Smooth muscle cell (in vitro differentiated cells): ENCODE data around the gene SLTM. TPM values are rescaled to one million over a fixed set of nuclear protein-coding genes. Genes with fewer than 3 reads are reported as not detected.
"Not testable (repeated sequence)": the region's sequence is repeated elsewhere in the genome, so short reads cannot be mapped to it uniquely, and the experiment has no call there.

Experiments used
- DNase-seq: peaks from one replicate; lab custom pipeline; 2025; ENCODE audit not compliant: unreplicated experiment; lab: John Stamatoyannopoulos, UW
- H2AFZ ChIP-seq: fragments of 200-600 bp; sonication (generic); 2 replicates; pipeline ENCODE4 v1.6.0; 2016; ENCODE audit warnings: antibody characterized with exemption, low read depth, mild to moderate bottlenecking
- H3F3A ChIP-seq: fragments of 200-600 bp; sonication (generic); 2 replicates; pipeline ENCODE4 v1.6.0; 2017; ENCODE audit warnings: antibody characterized with exemption, low read depth
- H3K27ac ChIP-seq: fragments of 200-600 bp; sonication (generic); 2 replicates; pipeline ENCODE4 v1.5.1; 2016; ENCODE audit warnings: low read depth, mild to moderate bottlenecking
- H3K27me3 ChIP-seq: fragments of 200-600 bp; sonication (generic); 2 replicates; pipeline ENCODE4 v1.6.1; 2016; ENCODE audit warnings: low read depth, mild to moderate bottlenecking
- H3K36me3 ChIP-seq: fragments of 200-600 bp; sonication (generic); 2 replicates; pipeline ENCODE4 v1.5.1; 2016; ENCODE audit warnings: low read depth
- H3K4me1 ChIP-seq: fragments of 200-600 bp; sonication (generic); 2 replicates; pipeline ENCODE4 v1.5.1; 2016; ENCODE audit warnings: low read depth
- H3K4me2 ChIP-seq: fragments of 200-600 bp; sonication (generic); 2 replicates; pipeline ENCODE4 v1.6.0; 2016; ENCODE audit warnings: mild to moderate bottlenecking
- H3K4me3 ChIP-seq: fragments of 200-600 bp; sonication (generic); 2 replicates; pipeline ENCODE4 v1.5.1; 2016; ENCODE audit warnings: mild to moderate bottlenecking
- H3K79me2 ChIP-seq: fragments of 200-600 bp; sonication (generic); 2 replicates; pipeline ENCODE4 v1.6.0; 2016; ENCODE audit warnings: low read depth, mild to moderate bottlenecking
- H3K9ac ChIP-seq: fragments of 200-600 bp; sonication (generic); 2 replicates; pipeline ENCODE4 v1.6.0; 2016; ENCODE audit warnings: low read depth
- H3K9me3 ChIP-seq: fragments of 200-600 bp; sonication (generic); replicated peaks from 2 replicates; pipeline ENCODE4 v1.5.1; 2016; ENCODE audit warnings: low read depth
- H4K20me1 ChIP-seq: fragments of 200-600 bp; sonication (generic); 2 replicates; pipeline ENCODE4 v1.6.0; 2016; ENCODE audit warnings: low read depth
- CTCF ChIP-seq: fragments of 200-600 bp; sonication (generic); IDR thresholded peaks from 2 replicates; pipeline ENCODE4 v1.5.1; 2017; ENCODE audit warnings: borderline replicate concordance, mild to moderate bottlenecking, antibody characterized with exemption; ENCODE audit not compliant: insufficient read depth, poor library complexity, severe bottlenecking
- WGBS: methylation state at CpG from one replicate; pipeline ENCODE4 v1.1.7; 2016; ENCODE audit warnings: low lambda C conversion rate; 5-methylcytosine and 5-hydroxymethylcytosine counted together
- polyA plus RNA-seq: library from polyadenylated mRNA; unstranded; fragments of >200 nt; fragmentation: Nextera tagmentation; extraction: Ambion mirVana; gene quantifications from 2 replicates; pipeline ENCODE4 v1.2.1, GENCODE V29; 2016
- total RNA-seq: library from RNA; depleted of rRNA; stranded (reverse); fragments of >200 nt; gene quantifications from 2 replicates; pipeline ENCODE4 v1.2.3, GENCODE V29; 2014

The SLTM gene
- total and polyA plus RNA-seq, 2 experiments from 2014 or later, result 43.8 to 56.8 TPM

- Histone ChIP-seq H3K79me2 (no peaks in the 10 kb centered on the region), H3K4me1 (no peaks in the 10 kb centered on the region), H2AFZ (no peak overlapping the region), H3K4me2 (no peak overlapping the region), H3F3A (no peaks in the 10 kb centered on the region), H3K27ac (no peak overlapping the region), H3K36me3 (no peaks in the 10 kb centered on the region), H3K9ac (no peak overlapping the region), H3K4me3 (no peak overlapping the region), H3K9me3 (no peaks in the 10 kb centered on the region), H4K20me1 (peaks cover 9% of the 10 kb centered on the region), H3K27me3 (no peaks in the 10 kb centered on the region)
- no peak for DNase-seq
- no peak for TF ChIP-seq CTCF
Measured at GRCh38 chr15:58856086-58856485, 77.4 kb downstream of the SLTM start.

DNA sequence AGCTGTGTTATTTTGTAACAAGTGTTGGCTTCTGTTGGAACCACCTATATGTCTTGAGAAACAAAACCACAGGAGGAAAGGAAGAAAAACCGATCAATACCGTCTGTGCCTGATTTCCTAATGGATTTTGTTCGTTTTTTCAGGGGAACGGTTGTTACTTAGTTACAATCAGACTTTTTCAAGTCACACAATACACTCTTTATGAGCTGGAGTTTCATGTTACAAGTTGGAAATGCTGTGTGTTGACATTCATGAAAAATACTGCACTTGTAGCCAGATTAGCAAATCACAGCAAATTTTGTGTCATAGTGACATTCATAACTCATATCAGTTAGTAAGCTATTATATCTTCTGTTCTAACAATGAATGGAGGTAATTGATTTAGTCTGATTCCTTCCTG is 78.9 kb downstream of the SLTM start:
- H2AFZ ChIP-seq, result no peak overlapping the region
- H3K9ac ChIP-seq, result no peak overlapping the region
- H3K4me3 ChIP-seq, result no peak overlapping the region
- no peaks in the 10 kb centered on the region for H3K79me2 ChIP-seq
- 88% methylated on average over 4 of the region's 4 CpGs for WGBS
- H3K4me2 ChIP-seq, result no peak overlapping the region
- no peaks in the 10 kb centered on the region for H3F3A ChIP-seq
- H4K20me1 ChIP-seq, result peaks cover 9% of the 10 kb centered on the region
- no peak for TF ChIP-seq CTCF
- DNase-seq, result no peak
- no peaks in the 10 kb centered on the region for H3K9me3 ChIP-seq
- no peaks in the 10 kb centered on the region for H3K36me3 ChIP-seq
- H3K4me1 ChIP-seq, result no peaks in the 10 kb centered on the region
- H3K27ac ChIP-seq, result no peak overlapping the region
- no peaks in the 10 kb centered on the region for H3K27me3 ChIP-seq

- TF ChIP-seq CTCF, result no peak
- Histone ChIP-seq H3K4me2 (no peak overlapping the region), H3K79me2 (no peaks in the 10 kb centered on the region), H3K27ac (no peak overlapping the region), H3F3A (no peaks in the 10 kb centered on the region), H4K20me1 (peaks cover 9% of the 10 kb centered on the region), H3K9ac (no peak overlapping the region), H2AFZ (no peak overlapping the region), H3K36me3 (no peaks in the 10 kb centered on the region), H3K9me3 (no peaks in the 10 kb centered on the region), H3K4me3 (no peak overlapping the region), H3K27me3 (no peaks in the 10 kb centered on the region), H3K4me1 (no peaks in the 10 kb centered on the region)
- no peak for DNase-seq
- 91% methylated on average over 5 of the region's 5 CpGs for WGBS
Measured at GRCh38 chr15:58852347-58852746, 81.1 kb downstream of the SLTM start.

DNA sequence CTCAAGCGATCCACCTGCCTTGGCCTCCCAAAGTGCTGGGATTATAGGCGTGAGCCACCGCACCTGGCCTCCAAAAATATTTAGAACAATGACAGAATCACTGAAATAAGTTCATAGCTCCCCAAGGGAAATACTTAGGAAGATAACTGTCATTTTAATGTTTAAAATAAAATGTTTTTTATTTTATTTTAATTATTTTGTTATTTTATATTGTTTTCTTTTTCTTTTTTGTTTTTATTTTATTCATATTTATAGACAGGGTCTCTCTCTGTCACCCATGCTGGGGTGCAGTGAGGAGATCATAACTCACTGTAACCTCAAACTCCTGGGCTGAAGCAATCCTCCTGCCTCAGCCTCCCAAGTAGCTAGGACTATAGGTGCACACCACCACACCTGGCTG is 82.3 kb downstream of the SLTM start:
- not testable (repeated sequence) for H2AFZ ChIP-seq, H3K4me2 ChIP-seq
- WGBS, result 98% methylated on average over 3 of the region's 3 CpGs

More for the DNA sequence above, 82.3 kb downstream of the SLTM start:
- H3F3A ChIP-seq, H3K36me3 ChIP-seq, H4K20me1 ChIP-seq, H3K27ac ChIP-seq, H3K27me3 ChIP-seq, DNase-seq, H3K9me3 ChIP-seq, H3K4me3 ChIP-seq, H3K9ac ChIP-seq, H3K79me2 ChIP-seq, H3K4me1 ChIP-seq: not testable (repeated sequence)
